DND-41 (cell line): ENCODE measurements around the gene PANK4.

Source experiments
- EZH2 ChIP-seq: IDR thresholded peaks from 3 replicates; pipeline ENCODE4 v1.6.1; 2012; ENCODE audit warnings: borderline replicate concordance, low read depth, mild to moderate bottlenecking, moderate library complexity, low read length, inconsistent platforms; ENCODE audit not compliant: severe bottlenecking
- TF ChIP-seq, protein P1 (sequence below): IDR thresholded peaks from 2 replicates; pipeline ENCODE4 v1.5.1; 2012; ENCODE audit warnings: borderline replicate concordance, low read length, moderate library complexity, mild to moderate bottlenecking; ENCODE audit not compliant: poor library complexity, severe bottlenecking; ENCODE audit errors: extremely low read depth

- no peak for TF ChIP-seq EZH2
- TF ChIP-seq, protein P1, sequence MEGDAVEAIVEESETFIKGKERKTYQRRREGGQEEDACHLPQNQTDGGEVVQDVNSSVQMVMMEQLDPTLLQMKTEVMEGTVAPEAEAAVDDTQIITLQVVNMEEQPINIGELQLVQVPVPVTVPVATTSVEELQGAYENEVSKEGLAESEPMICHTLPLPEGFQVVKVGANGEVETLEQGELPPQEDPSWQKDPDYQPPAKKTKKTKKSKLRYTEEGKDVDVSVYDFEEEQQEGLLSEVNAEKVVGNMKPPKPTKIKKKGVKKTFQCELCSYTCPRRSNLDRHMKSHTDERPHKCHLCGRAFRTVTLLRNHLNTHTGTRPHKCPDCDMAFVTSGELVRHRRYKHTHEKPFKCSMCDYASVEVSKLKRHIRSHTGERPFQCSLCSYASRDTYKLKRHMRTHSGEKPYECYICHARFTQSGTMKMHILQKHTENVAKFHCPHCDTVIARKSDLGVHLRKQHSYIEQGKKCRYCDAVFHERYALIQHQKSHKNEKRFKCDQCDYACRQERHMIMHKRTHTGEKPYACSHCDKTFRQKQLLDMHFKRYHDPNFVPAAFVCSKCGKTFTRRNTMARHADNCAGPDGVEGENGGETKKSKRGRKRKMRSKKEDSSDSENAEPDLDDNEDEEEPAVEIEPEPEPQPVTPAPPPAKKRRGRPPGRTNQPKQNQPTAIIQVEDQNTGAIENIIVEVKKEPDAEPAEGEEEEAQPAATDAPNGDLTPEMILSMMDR = no peak
These were observed 34.3 kb downstream of the PANK4 start for GRCh38 chr1:2492091-2492490.
